Measurements from ENCODE around the gene SEMA4D.

SEMA4D gene

DNA sequence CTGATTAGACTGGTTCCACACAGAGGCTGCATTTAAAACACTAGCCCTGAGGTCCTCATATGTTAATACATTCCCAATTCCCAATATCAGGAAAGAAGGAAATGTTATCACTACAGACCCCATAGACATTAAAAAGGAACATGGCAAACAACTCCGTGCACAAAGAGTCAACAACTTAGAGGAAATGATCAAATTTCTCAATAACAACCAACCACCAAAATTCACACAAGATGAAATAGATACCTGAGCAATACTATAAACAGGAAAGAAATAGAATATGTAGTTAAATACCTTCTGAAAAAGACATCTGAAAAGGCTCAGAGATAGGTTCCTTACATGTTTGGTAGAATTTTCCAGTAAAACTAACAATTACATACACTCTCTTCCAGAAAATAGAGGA, 28.9 kb downstream of the SEMA4D start:
- TF ChIP-seq CTCF (IDR thresholded peaks at IDR 0.05; ENCODE audit: control insufficient read depth, insufficient read depth, low read depth, low read length, missing control alignments): no peak
- DNase-seq (ENCODE audit: low read depth): no peak
- no peak overlapping the region for H3K4me3 ChIP-seq (ENCODE audit: control insufficient read depth, low read depth, low read length)

DNA sequence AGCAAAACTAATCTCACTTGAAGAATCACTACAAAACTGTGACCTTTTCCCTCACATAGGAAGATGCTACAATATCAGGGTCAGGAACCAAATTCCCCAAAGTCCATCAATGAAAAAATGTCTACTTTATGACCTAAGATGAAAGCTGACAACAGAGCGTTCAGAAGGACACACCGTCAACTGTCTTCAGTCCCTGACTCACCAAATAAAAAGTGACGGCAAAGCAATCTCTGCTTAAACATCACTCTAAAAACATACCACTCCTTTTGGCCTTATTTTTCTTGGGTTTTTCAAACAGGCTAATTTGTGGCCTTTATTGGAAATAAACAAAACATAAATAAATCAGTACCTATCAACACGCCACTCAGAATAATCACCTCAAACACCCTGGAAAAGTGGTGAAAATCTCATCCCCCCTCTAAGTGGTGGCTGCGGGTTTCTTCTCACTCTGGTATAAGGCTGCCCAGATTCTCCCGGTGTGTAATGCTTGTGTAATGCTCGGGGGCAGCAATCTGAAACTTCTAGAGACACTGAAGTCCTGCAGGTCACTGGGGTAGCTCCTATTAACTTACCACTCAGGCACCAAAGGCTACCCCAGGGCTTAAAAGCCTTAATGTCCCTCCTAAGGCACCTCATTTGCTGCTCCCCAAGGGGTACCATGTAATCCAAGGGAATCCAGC, 29.5 kb downstream of the SEMA4D start:
- no peak for DNase-seq (ENCODE audit: low read depth)
- TF ChIP-seq CTCF (IDR thresholded peaks at IDR 0.05; ENCODE audit: control insufficient read depth, insufficient read depth, low read depth, low read length, missing control alignments): no peak
- no peak overlapping the region for H3K4me3 ChIP-seq (ENCODE audit: control insufficient read depth, low read depth, low read length)

- DNase-seq (ENCODE audit: low read depth): no peak
- no peak for TF ChIP-seq CTCF (IDR thresholded peaks at IDR 0.05; ENCODE audit: control insufficient read depth, insufficient read depth, low read depth, low read length, missing control alignments)
- no peak overlapping the region for H3K4me3 ChIP-seq (ENCODE audit: control insufficient read depth, low read depth, low read length)
Observed at GRCh38 chr9:89467278-89467625, 30.7 kb downstream of the SEMA4D start.

DNA sequence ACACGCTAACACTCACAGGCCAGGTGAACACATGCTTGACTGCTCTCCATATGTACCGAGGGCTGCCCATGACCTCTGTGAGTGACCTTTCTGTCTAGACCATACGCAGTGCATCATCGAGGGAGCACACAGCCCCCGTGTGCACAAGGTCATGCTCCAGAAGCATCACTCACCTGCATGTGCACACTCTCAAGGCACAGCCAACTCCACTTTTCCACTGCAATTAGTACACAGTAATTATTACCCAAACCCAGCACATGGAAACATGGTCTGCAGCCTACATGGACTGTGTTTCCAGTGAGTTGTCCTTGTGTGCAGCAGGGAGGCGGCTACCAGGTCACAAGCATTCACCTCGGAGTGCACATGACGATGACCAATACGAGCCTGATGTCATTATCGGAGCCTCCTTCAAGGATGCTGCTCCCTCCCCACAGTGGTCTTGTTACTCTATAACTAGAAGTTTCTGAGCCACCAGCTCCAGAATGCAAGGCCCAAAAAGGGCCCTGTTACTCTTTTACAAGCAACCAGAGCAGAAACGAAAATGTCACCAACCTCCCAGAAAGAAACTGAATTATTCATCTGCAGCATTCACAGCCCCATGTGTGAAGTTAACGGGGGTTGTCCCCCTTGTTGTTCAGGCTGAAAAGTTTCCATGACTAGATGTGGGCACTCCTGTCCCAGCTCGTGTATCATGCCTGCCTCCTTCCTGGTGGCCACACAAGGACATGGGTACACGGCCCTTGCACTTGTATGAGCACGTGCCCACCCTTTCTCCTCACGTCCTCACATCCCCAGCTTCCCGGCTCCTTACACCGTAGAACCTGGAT, 31.2 kb downstream of the SEMA4D start:
- DNase-seq (ENCODE audit: low read depth): no peak
- no peak for TF ChIP-seq CTCF (IDR thresholded peaks at IDR 0.05; ENCODE audit: control insufficient read depth, insufficient read depth, low read depth, low read length, missing control alignments)
- no peak overlapping the region for H3K4me3 ChIP-seq (ENCODE audit: control insufficient read depth, low read depth, low read length)

DNA sequence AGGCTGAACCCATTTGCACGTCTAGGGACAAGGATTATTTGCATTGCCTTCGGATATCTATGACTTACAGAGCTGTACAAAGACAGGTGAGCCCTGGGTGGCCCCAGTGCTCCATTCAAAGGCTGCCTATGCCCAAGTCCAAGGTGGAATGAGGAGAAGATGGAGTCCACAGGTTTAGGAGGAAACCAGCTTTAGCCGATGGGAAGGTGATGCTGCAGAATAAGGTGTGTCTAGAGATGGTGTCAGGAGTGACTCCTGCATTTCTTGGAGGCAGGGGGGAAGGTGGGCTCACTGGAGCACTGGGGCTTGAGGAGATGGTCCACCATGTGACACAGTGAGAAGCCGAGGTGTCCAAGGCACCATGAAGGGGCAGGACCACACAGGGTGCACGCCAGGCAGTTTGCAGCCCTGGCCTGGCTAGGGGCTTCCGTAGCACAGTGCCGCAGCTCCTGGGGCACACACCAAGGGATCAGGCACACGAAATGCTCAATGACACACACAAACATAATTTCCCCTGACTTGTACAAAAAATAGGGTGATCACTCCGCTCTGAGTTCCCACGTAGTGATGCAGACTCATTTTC, 32.1 kb downstream of the SEMA4D start:
- no peak for DNase-seq (ENCODE audit: low read depth)
- no peak for TF ChIP-seq CTCF (IDR thresholded peaks at IDR 0.05; ENCODE audit: control insufficient read depth, insufficient read depth, low read depth, low read length, missing control alignments)
- no peak overlapping the region for H3K4me3 ChIP-seq (ENCODE audit: control insufficient read depth, low read depth, low read length)

DNA sequence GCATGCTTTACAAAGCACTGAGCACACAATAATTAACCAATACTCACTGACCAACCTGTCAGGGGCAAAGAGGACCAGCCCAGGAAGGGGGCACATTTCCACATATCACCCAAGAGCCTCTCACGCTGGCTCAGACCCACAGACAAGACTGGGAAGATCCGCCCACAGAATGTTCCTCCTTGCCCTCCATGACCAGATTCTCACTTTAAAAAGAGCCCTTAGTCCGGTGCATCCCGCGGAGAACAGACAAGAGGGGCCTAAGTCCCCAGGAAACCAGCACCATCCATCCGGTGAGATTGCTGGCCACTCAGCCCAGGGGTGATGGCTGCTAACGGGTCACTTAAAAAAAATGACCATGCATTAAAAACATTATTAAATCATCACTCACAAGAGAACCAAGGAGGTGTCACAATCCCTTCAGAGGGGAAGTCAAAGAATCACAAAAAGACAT, 32.9 kb downstream of the SEMA4D start:
- TF ChIP-seq CTCF (IDR thresholded peaks at IDR 0.05; ENCODE audit: control insufficient read depth, insufficient read depth, low read depth, low read length, missing control alignments): no peak
- no peak for DNase-seq (ENCODE audit: low read depth)
- no peak overlapping the region for H3K4me3 ChIP-seq (ENCODE audit: control insufficient read depth, low read depth, low read length)

Data from AG09309 (cell line).